NCI-H146 treated with DMSO at 0.1 percent for 48 hours (cell line): ENCODE results near the gene LRRC37A3.
"Not testable (repeated sequence)": the region's sequence is repeated elsewhere in the genome, so short reads cannot be mapped to it uniquely, and the experiment has no call there.

Experiments used
- DNase-seq: peaks from one replicate; lab custom pipeline; 2025; ENCODE audit not compliant: unreplicated experiment; lab: John Stamatoyannopoulos, UW

Gene LRRC37A3

GRCh38 chr17:64919289-64920025 is at the start of gene LRRC37A3:
Gene LRRC37A3 (minus strand): TSS chr17:64919478. CDS start chr17:64897257, 22,221 bp downstream.
- DNase-seq = peak; percentile 89

GRCh38 chr17:64965873-64966287 is 46.6 kb upstream of the LRRC37A3 start:
- DNase-seq = peak; percentile 32

- DNase-seq = not testable (repeated sequence)
Measured at GRCh38 chr17:64965256-64965872, 46.1 kb upstream of the LRRC37A3 start.

- no peak for DNase-seq
Measured at GRCh38 chr17:64964796-64965195, 45.5 kb upstream of the LRRC37A3 start.

GRCh38 chr17:64963814-64964213 is 44.5 kb upstream of the LRRC37A3 start:
- DNase-seq = not testable (repeated sequence)

- peak; percentile 51 for DNase-seq
Measured at GRCh38 chr17:64961563-64962378, 42.5 kb upstream of the LRRC37A3 start.

- no peak for DNase-seq
Measured at GRCh38 chr17:64951877-64952276, 32.6 kb upstream of the LRRC37A3 start.

- no peak for DNase-seq
Measured at GRCh38 chr17:64950871-64951270, 31.6 kb upstream of the LRRC37A3 start.

- DNase-seq = no peak
Measured at GRCh38 chr17:64947152-64947551, 27.9 kb upstream of the LRRC37A3 start.

GRCh38 chr17:64941761-64942160 is 22.5 kb upstream of the LRRC37A3 start:
- no peak for DNase-seq

- DNase-seq = no peak
Measured at GRCh38 chr17:64941045-64941444, 21.8 kb upstream of the LRRC37A3 start.

- DNase-seq = no peak
Measured at GRCh38 chr17:64940055-64940454, 20.8 kb upstream of the LRRC37A3 start.

GRCh38 chr17:64938925-64939474 is 19.7 kb upstream of the LRRC37A3 start:
- no peak for DNase-seq

GRCh38 chr17:64938290-64938689 is 19.0 kb upstream of the LRRC37A3 start:
- DNase-seq = no peak

- no peak for DNase-seq
Measured at GRCh38 chr17:64936117-64936516, 16.8 kb upstream of the LRRC37A3 start.

GRCh38 chr17:64934284-64934778 is 15.1 kb upstream of the LRRC37A3 start:
- DNase-seq = not testable (repeated sequence)

GRCh38 chr17:64932850-64933249 is 13.6 kb upstream of the LRRC37A3 start:
- not testable (repeated sequence) for DNase-seq

GRCh38 chr17:64930374-64930773 is 11.1 kb upstream of the LRRC37A3 start:
- not testable (repeated sequence) for DNase-seq

GRCh38 chr17:64929419-64930209 is 10.3 kb upstream of the LRRC37A3 start:
- not testable (repeated sequence) for DNase-seq

- not testable (repeated sequence) for DNase-seq
Measured at GRCh38 chr17:64928701-64929100, 9.4 kb upstream of the LRRC37A3 start.
